Measurements from ENCODE around the gene KRTAP9-3.

DNA sequence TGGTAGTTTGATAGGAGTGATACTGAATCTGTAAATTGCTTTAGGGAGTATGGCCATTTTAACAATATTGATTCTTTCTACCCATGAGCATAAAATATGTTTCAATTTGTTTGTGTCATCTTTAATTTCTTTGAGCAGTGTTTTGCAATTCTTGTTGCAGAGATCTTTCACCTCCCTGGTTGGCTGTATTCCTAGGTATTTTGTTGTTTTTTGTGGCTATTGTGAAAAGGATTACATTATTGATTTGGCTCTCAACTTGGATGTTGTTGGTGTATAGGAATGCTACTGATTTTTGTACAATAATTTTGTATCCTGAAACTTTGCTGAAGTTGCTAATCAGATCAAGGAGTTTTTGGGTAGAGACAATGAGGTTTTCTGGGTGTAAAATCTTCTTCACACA lies 26.2 kb downstream of the KRTAP9-3 start:
- TF ChIP-seq CTCF (IDR thresholded peaks at IDR 0.05; ENCODE audit: borderline replicate concordance, extremely low read depth, low read length, poor library complexity, severe bottlenecking) (no peak), EZH2 (IDR thresholded peaks at IDR 0.05; ENCODE audit: borderline replicate concordance, low read depth, low read length, severe bottlenecking) (no peak)
